IMR-90 (cell line): ENCODE results near the gene ZAR1. TPM values are rescaled to one million over a fixed set of nuclear protein-coding genes. Genes with fewer than 3 reads are reported as not detected.

ENCODE experiments used
- ATAC-seq: fragments of 200-7000 bp; cut with Tn5 transposase; 2 replicates; pipeline ENCODE4 v1.9.1; 2020; ENCODE audit warnings: low read depth, mild to moderate bottlenecking, moderate library complexity
- BruUV-seq: library from RNA; stranded (reverse); fragments of 400-500 nt; replicated peaks from 2 replicates; lab custom pipeline; 2021; lab: Mats Ljungman, UMichigan
- CTCF ChIA-PET: fragments of 300-600 bp; formaldehyde crosslinking; extraction: SDS; loops from one replicate; lab custom pipeline; 2021; ENCODE audit warnings: antibody characterized with exemption; lab: Yijun Ruan, JAX
- POLR2A ChIA-PET: fragments of 300-600 bp; sonication (Branson Sonifier 250); formaldehyde crosslinking; loops from one replicate; lab custom pipeline; 2022; ENCODE audit warnings: antibody characterized with exemption; ENCODE audit not compliant: unreplicated experiment; lab: Charles Lee
- DNase-seq: peaks from one replicate; pipeline ENCODE4 v3.0.0; 2013
- H2AFZ ChIP-seq: replicated peaks from 2 replicates; pipeline ENCODE3; 2013; ENCODE audit warnings: low read length, mild to moderate bottlenecking; ENCODE audit not compliant: poor library complexity
- H2AK5ac ChIP-seq: 2 replicates; pipeline ENCODE4 v1.6.1; 2013; ENCODE audit warnings: low read depth, low read length, inconsistent platforms
- H2AK9ac ChIP-seq: replicated peaks from 2 replicates; pipeline ENCODE3; 2013; ENCODE audit warnings: mild to moderate bottlenecking, low read depth, low read length, moderate library complexity; ENCODE audit not compliant: poor library complexity
- H2BK120ac ChIP-seq: 2 replicates; pipeline ENCODE4 v1.6.1; 2013; ENCODE audit warnings: low read depth, low read length, inconsistent platforms
- H2BK15ac ChIP-seq: 3 replicates; pipeline ENCODE4 v1.6.1; 2013; ENCODE audit warnings: low read depth, low read length, inconsistent platforms
- H2BK20ac ChIP-seq: 2 replicates; pipeline ENCODE4 v1.6.1; 2013; ENCODE audit warnings: low read depth, mild to moderate bottlenecking, inconsistent platforms, low read length, moderate library complexity
- H2BK5ac ChIP-seq: 2 replicates; pipeline ENCODE4 v1.6.1; 2013; ENCODE audit warnings: mild to moderate bottlenecking, low read depth, low read length, inconsistent platforms; ENCODE audit not compliant: poor library complexity, severe bottlenecking
- H3K14ac ChIP-seq: replicated peaks from 2 replicates; pipeline ENCODE4 v1.6.1; 2013; ENCODE audit warnings: low read depth, low read length, inconsistent platforms
- H3K18ac ChIP-seq: 2 replicates; pipeline ENCODE4 v1.6.1; 2013; ENCODE audit warnings: low read depth, low read length, control low read depth
- H3K23ac ChIP-seq: 2 replicates; pipeline ENCODE4 v1.6.1; 2013; ENCODE audit warnings: low read depth, low read length, inconsistent platforms
- H3K27ac ChIP-seq: 2 replicates; pipeline ENCODE4 v1.5.1; 2013; ENCODE audit warnings: mild to moderate bottlenecking, control low read depth, low read length; ENCODE audit not compliant: insufficient read depth
- H3K27me3 ChIP-seq: 2 replicates; pipeline ENCODE4 v1.6.1; 2013; ENCODE audit warnings: low read length; ENCODE audit not compliant: control insufficient read depth, insufficient read depth
- H3K36me3 ChIP-seq: 2 replicates; pipeline ENCODE4 v1.6.1; 2013; ENCODE audit warnings: low read length, mixed read lengths; ENCODE audit not compliant: control insufficient read depth, insufficient read depth
- H3K4ac ChIP-seq: 2 replicates; pipeline ENCODE4 v1.6.1; 2013; ENCODE audit warnings: low read depth, low read length, inconsistent platforms
- H3K4me1 ChIP-seq: 2 replicates; pipeline ENCODE4 v1.6.1; 2013; ENCODE audit warnings: low read length, mixed read lengths; ENCODE audit not compliant: control insufficient read depth, insufficient read depth
- H3K4me2 ChIP-seq: 2 replicates; pipeline ENCODE4 v1.6.1; 2013; ENCODE audit warnings: low read depth, mild to moderate bottlenecking, control low read depth, low read length, moderate library complexity
- H3K4me3 ChIP-seq: 2 replicates; pipeline ENCODE4 v1.5.1; 2013; ENCODE audit warnings: low read depth, mild to moderate bottlenecking, control low read depth, low read length, moderate library complexity; ENCODE audit not compliant: insufficient read depth
- H3K56ac ChIP-seq: 2 replicates; pipeline ENCODE4 v1.6.1; 2013; ENCODE audit warnings: low read length, inconsistent platforms; ENCODE audit not compliant: insufficient read depth; ENCODE audit errors: extremely low read depth
- H3K79me1 ChIP-seq, 2 experiments: 2 replicates each; pipeline ENCODE4 v1.6.1; 2013; ENCODE audit warnings: low read length in 2 of 2, inconsistent platforms in 1 of 2, low read depth in 1 of 2
- H3K9ac ChIP-seq: 2 replicates; pipeline ENCODE4 v1.6.1; 2013; ENCODE audit warnings: low read depth, low read length, control low read depth
- H3K9me1 ChIP-seq: 2 replicates; pipeline ENCODE4 v1.6.1; 2013; ENCODE audit warnings: low read length, inconsistent platforms; ENCODE audit not compliant: insufficient read depth
- H3K9me3 ChIP-seq: 2 replicates; pipeline ENCODE4 v1.6.1; 2013; ENCODE audit warnings: low read length; ENCODE audit not compliant: control insufficient read depth, insufficient read depth
- H4K20me1 ChIP-seq: 2 replicates; pipeline ENCODE4 v1.6.1; 2013; ENCODE audit warnings: low read length, inconsistent platforms; ENCODE audit not compliant: insufficient read depth
- H4K5ac ChIP-seq: 2 replicates; pipeline ENCODE4 v1.6.1; 2013; ENCODE audit warnings: mild to moderate bottlenecking, low read depth, low read length, control low read depth
- H4K8ac ChIP-seq, 2 experiments: 2 replicates each; pipeline ENCODE4 v1.6.1; 2013; ENCODE audit warnings: low read depth in 2 of 2, low read length in 2 of 2, control low read depth in 1 of 2, inconsistent platforms in 1 of 2
- H4K91ac ChIP-seq: 2 replicates; pipeline ENCODE4 v1.6.1; 2013; ENCODE audit warnings: low read depth, low read length, inconsistent platforms; ENCODE audit not compliant: insufficient read depth
- BHLHE40 ChIP-seq: fragments of 150-350 bp; IDR thresholded peaks from 2 replicates; pipeline ENCODE4 v1.6.1; 2016; ENCODE audit warnings: mild to moderate bottlenecking, low read depth, low read length
- CEBPB ChIP-seq: IDR thresholded peaks from 2 replicates; pipeline ENCODE4 v1.6.1; 2012; ENCODE audit warnings: low read depth, low read length, improper control_type of control experiment
- CHD1 ChIP-seq: IDR thresholded peaks from 2 replicates; pipeline ENCODE4 v1.6.1; 2012; ENCODE audit warnings: low read depth, low read length, improper control_type of control experiment
- CTCF ChIP-seq: conservative IDR thresholded peaks from 2 replicates; pipeline ENCODE4 v1.5.1; 2012; ENCODE audit warnings: mild to moderate bottlenecking, low read depth, low read length, improper control_type of control experiment
- ELK1 ChIP-seq: fragments of 150-350 bp; IDR thresholded peaks from 2 replicates; pipeline ENCODE4 v1.6.1; 2016; ENCODE audit warnings: low read depth, mild to moderate bottlenecking, low read length, moderate library complexity, borderline replicate concordance
- MAFK ChIP-seq: IDR thresholded peaks from 2 replicates; pipeline ENCODE4 v1.6.1; 2012; ENCODE audit warnings: low read depth, low read length, improper control_type of control experiment
- MAZ ChIP-seq: IDR thresholded peaks from 2 replicates; pipeline ENCODE4 v1.6.1; 2012; ENCODE audit warnings: low read depth, mild to moderate bottlenecking, low read length, improper control_type of control experiment, moderate library complexity, borderline replicate concordance
- MXI1 ChIP-seq: IDR thresholded peaks from 2 replicates; pipeline ENCODE4 v1.6.1; 2012; ENCODE audit warnings: low read depth, mild to moderate bottlenecking, low read length, moderate library complexity, borderline replicate concordance
- NFE2L2 ChIP-seq: fragments of 150-350 bp; IDR thresholded peaks from 2 replicates; pipeline ENCODE4 v1.6.1; 2016; ENCODE audit warnings: low read depth, mild to moderate bottlenecking, low read length
- POLR2A ChIP-seq: IDR thresholded peaks from 2 replicates; pipeline ENCODE4 v1.6.1; 2012; ENCODE audit warnings: mild to moderate bottlenecking, low read depth, low read length
- RAD21 ChIP-seq: IDR thresholded peaks from 2 replicates; pipeline ENCODE4 v1.6.1; 2012; ENCODE audit warnings: low read length, improper control_type of control experiment
- RCOR1 ChIP-seq: IDR thresholded peaks from 2 replicates; pipeline ENCODE4 v1.6.1; 2012; ENCODE audit warnings: mild to moderate bottlenecking, low read length, improper control_type of control experiment; ENCODE audit not compliant: insufficient replicate concordance
- RFX5 ChIP-seq: IDR thresholded peaks from 2 replicates; pipeline ENCODE4 v1.8.0; 2012; ENCODE audit warnings: low read depth, mild to moderate bottlenecking, low read length, moderate library complexity
- SMC3 ChIP-seq: fragments of 150-350 bp; IDR thresholded peaks from 2 replicates; pipeline ENCODE4 v1.6.1; 2016; ENCODE audit warnings: low read depth, mild to moderate bottlenecking, antibody characterized with exemption, low read length, moderate library complexity
- USF2 ChIP-seq: fragments of 150-350 bp; IDR thresholded peaks from 2 replicates; pipeline ENCODE4 v1.6.1; 2017; ENCODE audit warnings: mild to moderate bottlenecking, antibody characterized with exemption, low read length, low read depth
- WGBS, 2 experiments: methylation state at CpG; one replicate each; pipeline versions ENCODE4 v1.1.5 to v1.1.7; 2013; ENCODE audit warnings: missing lambda C conversion rate in 2 of 2; ENCODE audit not compliant: insufficient read length in 1 of 2; ENCODE audit errors: extremely low coverage in 2 of 2; 5-methylcytosine and 5-hydroxymethylcytosine counted together
- dilution Hi-C: fragments of 300-500 bp; cut with HindIII; formaldehyde crosslinking; loops from one replicate; pipeline ENCODE4 v1.14.3; 2018; ENCODE audit warnings: low sequenced_read_pairs; ENCODE audit not compliant: unreplicated experiment
- in situ Hi-C: fragments of 300-500 bp; cut with MboI; formaldehyde crosslinking; loops from 3 replicates; pipeline ENCODE4 v1.14.3; 2019; ENCODE audit warnings: low sequenced_read_pairs, inconsistent platforms, mixed read lengths
- intact Hi-C: fragments of 100-400 bp; cut with micrococcal nuclease; formaldehyde crosslinking; loops from 2 replicates; pipeline ENCODE4 v1.10.0; 2022
- polyA plus RNA-seq, 3 experiments: library from polyadenylated mRNA; depleted of rRNA; stranded (reverse); fragments of >200 nt; gene quantifications; 2 replicates each; pipeline ENCODE4 v1.2.3, GENCODE V29; 2012; ENCODE audit warnings: low replicate concordance in 1 of 3
- total RNA-seq: library from RNA; depleted of rRNA; stranded (reverse); fragments of >200 nt; gene quantifications from 2 replicates; pipeline ENCODE4 v1.2.3, GENCODE V29; 2012

Gene ZAR1
- total and polyA plus RNA-seq, 2 of the 4 experiments (the other 2 are of a cell fraction): not detected

GRCh38 chr4:48472794-48473193, 17.3 kb upstream of the ZAR1 start:
- H4K91ac ChIP-seq: no peak overlapping the region
- peaks cover 3% of the 10 kb centered on the region; the same call in 1 of the 2 replicates for H3K27me3 ChIP-seq
- no peak overlapping the region for H3K18ac ChIP-seq
- no peak overlapping the region for H2BK20ac ChIP-seq
- H3K23ac ChIP-seq: no peak overlapping the region
- no peaks in the 10 kb centered on the region for H3K79me1 ChIP-seq
- H3K9me3 ChIP-seq: no peaks in the 10 kb centered on the region
- H3K56ac ChIP-seq: no peak overlapping the region
- in situ Hi-C loops: no loop called here
- WGBS, 2 experiments: no CpG with 5 or more reads among the region's 1 CpG
- no peak for TF ChIP-seq POLR2A
- TF ChIP-seq MAFK: no peak
- TF ChIP-seq RCOR1: no peak
- TF ChIP-seq NFE2L2: no peak
- no peak for TF ChIP-seq MAZ
- TF ChIP-seq MXI1: no peak
- TF ChIP-seq CEBPB: no peak
- TF ChIP-seq BHLHE40: no peak
- TF ChIP-seq RAD21: no peak
- no peak for TF ChIP-seq SMC3
- no peak for TF ChIP-seq RFX5
- TF ChIP-seq CHD1: no peak
- no peak for TF ChIP-seq USF2
- no peak for TF ChIP-seq ELK1
- TF ChIP-seq CTCF: no peak
- no peak overlapping the region for H3K14ac ChIP-seq
- intact Hi-C loops: no loop called here
- no peak overlapping the region for H2BK15ac ChIP-seq
- H2BK5ac ChIP-seq: no peak overlapping the region
- H2AK5ac ChIP-seq: no peak overlapping the region
- BruUV-seq: no TSS peak
- no peak overlapping the region for H4K5ac ChIP-seq
- H3K9ac ChIP-seq: no peak overlapping the region
- DNase-seq (no peak), ATAC-seq (no peak)
- ChIA-PET CTCF (no interaction called here), POLR2A (no interaction called here)
- no peak overlapping the region for H2AFZ ChIP-seq
- no peak overlapping the region for H4K8ac ChIP-seq
- dilution Hi-C loops: no loop called here
- no peaks in the 10 kb centered on the region for H3K36me3 ChIP-seq
- no peaks in the 10 kb centered on the region for H3K9me1 ChIP-seq
- no peak overlapping the region for H3K4ac ChIP-seq
- no peak overlapping the region for H3K27ac ChIP-seq
- no peaks in the 10 kb centered on the region for H3K4me1 ChIP-seq
- no peak overlapping the region for H3K4me2 ChIP-seq
- H2AK9ac ChIP-seq: no peak overlapping the region
- no peak overlapping the region for H3K4me3 ChIP-seq
- no peaks in the 10 kb centered on the region for H4K20me1 ChIP-seq
- no peak overlapping the region for H2BK120ac ChIP-seq
